ENCODE data around the gene POU2F2.

Gene POU2F2

GRCh38 chr19:42131149-42132029 is 857 bp downstream of the POU2F2 start:
- H3K9me3 Mint-ChIP-seq, result no peaks in the 10 kb centered on the region
- peak overlapping the region; percentile 22 for H3K27ac Mint-ChIP-seq (ENCODE audit: low read depth)
- peaks cover 60% of the 10 kb centered on the region for H3K4me1 Mint-ChIP-seq
- H3K27me3 Mint-ChIP-seq, result no peaks in the 10 kb centered on the region
- no peak for ATAC-seq (replicated peaks; ENCODE audit: extremely low read depth, poor library complexity, severe bottlenecking)
- peaks cover 10% of the 10 kb centered on the region for H3K36me3 Mint-ChIP-seq (ENCODE audit: insufficient read depth)
- no peak for DNase-seq (ENCODE audit: low spot score in 2 of 2)
- H3K4me3 Mint-ChIP-seq, result peak overlapping the region; percentile 74

GRCh38 chr19:42130254-42130573 is 2.0 kb downstream of the POU2F2 start:
- H3K9me3 Mint-ChIP-seq, result no peaks in the 10 kb centered on the region
- H3K27ac Mint-ChIP-seq (ENCODE audit: low read depth), result peak overlapping the region; percentile 26
- no peaks in the 10 kb centered on the region for H3K27me3 Mint-ChIP-seq
- H3K36me3 Mint-ChIP-seq (ENCODE audit: insufficient read depth), result peaks cover 10% of the 10 kb centered on the region
- no peak for DNase-seq (ENCODE audit: low spot score in 2 of 2)
- peaks cover 62% of the 10 kb centered on the region for H3K4me1 Mint-ChIP-seq
- peak overlapping the region; percentile 74 for H3K4me3 Mint-ChIP-seq
- no peak for ATAC-seq (replicated peaks; ENCODE audit: extremely low read depth, poor library complexity, severe bottlenecking)

- H3K4me1 Mint-ChIP-seq, result peaks cover 67% of the 10 kb centered on the region
- peaks cover 10% of the 10 kb centered on the region for H3K36me3 Mint-ChIP-seq (ENCODE audit: insufficient read depth)
- no peaks in the 10 kb centered on the region for H3K9me3 Mint-ChIP-seq
- DNase-seq (ENCODE audit: low spot score in 2 of 2) (no peak), ATAC-seq (replicated peaks; ENCODE audit: extremely low read depth, poor library complexity, severe bottlenecking) (no peak)
- H3K27me3 Mint-ChIP-seq, result no peaks in the 10 kb centered on the region
- peak overlapping the region; percentile 74 for H3K4me3 Mint-ChIP-seq
- peak overlapping the region; percentile 26 for H3K27ac Mint-ChIP-seq (ENCODE audit: low read depth)
Observed at GRCh38 chr19:42129399-42130253, 2.6 kb downstream of the POU2F2 start.

GRCh38 chr19:42126574-42126973 is 5.7 kb downstream of the POU2F2 start:
- ATAC-seq (replicated peaks; ENCODE audit: extremely low read depth, poor library complexity, severe bottlenecking) (no peak), DNase-seq (ENCODE audit: low spot score in 2 of 2) (no peak)
- no peak overlapping the region for H3K4me3 Mint-ChIP-seq
- peaks cover 68% of the 10 kb centered on the region for H3K4me1 Mint-ChIP-seq
- no peaks in the 10 kb centered on the region for H3K9me3 Mint-ChIP-seq
- H3K27ac Mint-ChIP-seq (ENCODE audit: low read depth), result peak overlapping the region; percentile 70
- H3K36me3 Mint-ChIP-seq (ENCODE audit: insufficient read depth), result peaks cover 4% of the 10 kb centered on the region
- H3K27me3 Mint-ChIP-seq, result no peaks in the 10 kb centered on the region

- Mint-ChIP-seq H3K27ac (ENCODE audit: low read depth) (peak overlapping the region; percentile 70), H3K27me3 (no peaks in the 10 kb centered on the region), H3K9me3 (no peaks in the 10 kb centered on the region), H3K4me3 (no peak overlapping the region), H3K36me3 (ENCODE audit: insufficient read depth) (peaks cover 6% of the 10 kb centered on the region), H3K4me1 (peaks cover 65% of the 10 kb centered on the region)
- ATAC-seq (replicated peaks; ENCODE audit: extremely low read depth, poor library complexity, severe bottlenecking), result no peak
- no peak for DNase-seq (ENCODE audit: low spot score in 2 of 2)
Observed at GRCh38 chr19:42125536-42125935, 6.7 kb downstream of the POU2F2 start.

- H3K27ac Mint-ChIP-seq (ENCODE audit: low read depth), result no peak overlapping the region
- H3K4me3 Mint-ChIP-seq, result no peak overlapping the region
- H3K36me3 Mint-ChIP-seq (ENCODE audit: insufficient read depth), result peaks cover 6% of the 10 kb centered on the region
- H3K4me1 Mint-ChIP-seq, result peaks cover 57% of the 10 kb centered on the region
- no peaks in the 10 kb centered on the region for H3K9me3 Mint-ChIP-seq
- no peaks in the 10 kb centered on the region for H3K27me3 Mint-ChIP-seq
- ATAC-seq (replicated peaks; ENCODE audit: extremely low read depth, poor library complexity, severe bottlenecking), result no peak
- no peak for DNase-seq (ENCODE audit: low spot score in 2 of 2)
Observed at GRCh38 chr19:42124386-42124901, 7.8 kb downstream of the POU2F2 start.

- H3K4me1 Mint-ChIP-seq, result peaks cover 59% of the 10 kb centered on the region
- H3K9me3 Mint-ChIP-seq, result no peaks in the 10 kb centered on the region
- H3K4me3 Mint-ChIP-seq, result peak overlapping the region; percentile 69
- ATAC-seq (replicated peaks; ENCODE audit: extremely low read depth, poor library complexity, severe bottlenecking), result no peak
- H3K27me3 Mint-ChIP-seq, result no peaks in the 10 kb centered on the region
- H3K27ac Mint-ChIP-seq (ENCODE audit: low read depth), result peak overlapping the region; percentile 95
- peaks cover 5% of the 10 kb centered on the region for H3K36me3 Mint-ChIP-seq (ENCODE audit: insufficient read depth)
- DNase-seq (ENCODE audit: low spot score in 2 of 2), result no peak
Observed at GRCh38 chr19:42123765-42124164, 8.5 kb downstream of the POU2F2 start.

- peak; percentile 29 for ATAC-seq (replicated peaks; ENCODE audit: extremely low read depth, poor library complexity, severe bottlenecking)
- DNase-seq (ENCODE audit: low spot score in 2 of 2), result no peak
- Mint-ChIP-seq H3K27ac (ENCODE audit: low read depth) (peak overlapping the region; percentile 95), H3K9me3 (no peaks in the 10 kb centered on the region), H3K27me3 (no peaks in the 10 kb centered on the region), H3K4me1 (peaks cover 58% of the 10 kb centered on the region), H3K36me3 (ENCODE audit: insufficient read depth) (peaks cover 6% of the 10 kb centered on the region), H3K4me3 (peak overlapping the region; percentile 69)
Observed at GRCh38 chr19:42122691-42123607, 9.3 kb downstream of the POU2F2 start.

- peaks cover 52% of the 10 kb centered on the region for H3K4me1 Mint-ChIP-seq
- peak overlapping the region; percentile 69 for H3K4me3 Mint-ChIP-seq
- H3K9me3 Mint-ChIP-seq, result no peaks in the 10 kb centered on the region
- H3K27ac Mint-ChIP-seq (ENCODE audit: low read depth), result peak overlapping the region; percentile 95
- ATAC-seq (replicated peaks; ENCODE audit: extremely low read depth, poor library complexity, severe bottlenecking), result peak; percentile 57
- DNase-seq (ENCODE audit: low spot score in 2 of 2), result peak in 1 of 2 donors; percentile 50
- no peaks in the 10 kb centered on the region for H3K27me3 Mint-ChIP-seq
- peaks cover 10% of the 10 kb centered on the region for H3K36me3 Mint-ChIP-seq (ENCODE audit: insufficient read depth)
Observed at GRCh38 chr19:42121656-42122069, 10.6 kb downstream of the POU2F2 start.

- Mint-ChIP-seq H3K27ac (ENCODE audit: low read depth) (peak overlapping the region; percentile 95), H3K4me1 (peaks cover 52% of the 10 kb centered on the region)
Observed at GRCh38 chr19:42121036-42121621, 11.1 kb downstream of the POU2F2 start.

GRCh38 chr19:42120276-42120980 is 11.8 kb downstream of the POU2F2 start:
- H3K27me3 Mint-ChIP-seq, result no peaks in the 10 kb centered on the region
- peaks cover 11% of the 10 kb centered on the region for H3K36me3 Mint-ChIP-seq (ENCODE audit: insufficient read depth)
- ATAC-seq (replicated peaks; ENCODE audit: extremely low read depth, poor library complexity, severe bottlenecking), result no peak
- no peaks in the 10 kb centered on the region for H3K9me3 Mint-ChIP-seq
- DNase-seq (ENCODE audit: low spot score in 2 of 2), result no peak
- peak overlapping the region; percentile 8 for H3K4me3 Mint-ChIP-seq
- peak overlapping the region; percentile 95 for H3K27ac Mint-ChIP-seq (ENCODE audit: low read depth)
- H3K4me1 Mint-ChIP-seq, result peaks cover 46% of the 10 kb centered on the region

More at GRCh38 chr19:42121036-42121621, 11.1 kb downstream of the POU2F2 start:
- DNase-seq (ENCODE audit: low spot score in 2 of 2), result no peak
- H3K4me3 Mint-ChIP-seq, result peak overlapping the region; percentile 69
- H3K36me3 Mint-ChIP-seq (ENCODE audit: insufficient read depth), result peaks cover 10% of the 10 kb centered on the region
- no peaks in the 10 kb centered on the region for H3K9me3 Mint-ChIP-seq
- no peak for ATAC-seq (replicated peaks; ENCODE audit: extremely low read depth, poor library complexity, severe bottlenecking)
- no peaks in the 10 kb centered on the region for H3K27me3 Mint-ChIP-seq
